Stimulated activated CD4-positive, alpha-beta T cell treated with anti-CD3 and anti-CD28 coated beads, Interleukin-15, amount 100 ng/mL, for 24 hours (primary cell): ENCODE data around the gene F2RL3.
A peak's percentile ranks its signal among the peaks of the same experiment; 100 is the strongest.

Source experiments
- DNase-seq: peaks from one replicate; pipeline ENCODE4 v3.0.0-alpha.2; 2020

Gene F2RL3

DNA sequence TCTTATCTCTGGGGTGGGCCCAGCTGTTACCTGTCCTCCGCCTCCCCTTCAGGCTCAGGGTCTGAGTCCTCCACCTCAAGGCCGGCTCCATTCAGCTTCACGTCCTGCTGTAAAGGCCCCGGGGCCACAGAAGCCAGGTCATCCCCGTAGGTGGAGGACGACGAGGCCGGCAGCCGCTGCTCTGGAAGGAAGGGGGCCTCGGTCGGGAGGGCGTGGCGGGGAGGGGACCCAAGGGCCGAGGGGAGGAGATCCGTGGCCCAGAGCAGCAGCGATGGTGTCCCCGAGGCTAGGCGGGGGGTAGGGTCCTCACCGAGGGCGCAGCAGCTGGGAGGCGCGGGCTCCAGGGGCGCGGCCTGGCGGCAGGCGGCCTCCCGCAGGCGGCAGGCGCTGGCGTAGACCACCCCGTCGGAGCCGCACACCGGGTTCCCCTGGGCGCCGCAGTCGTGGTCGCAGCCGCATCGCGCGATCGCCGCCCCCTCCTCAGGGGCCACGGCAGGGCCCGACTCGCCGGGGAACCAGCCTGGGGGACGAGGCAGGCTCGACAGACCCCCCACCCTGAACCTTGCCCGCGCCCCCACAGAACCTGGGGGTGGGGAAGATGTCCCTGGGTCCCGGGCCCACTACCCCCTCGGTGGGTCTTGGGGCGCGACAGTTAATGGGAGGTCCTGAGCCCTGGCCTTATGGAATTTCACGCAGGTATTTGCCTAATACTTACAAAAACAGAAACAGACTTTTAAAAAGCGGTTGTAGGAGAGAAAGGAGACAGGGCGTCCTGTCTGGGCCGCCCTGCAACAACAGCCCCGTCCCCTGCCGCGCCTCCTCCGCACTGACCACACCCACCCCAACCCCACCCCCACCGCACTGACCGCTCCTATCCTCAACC lies 7.6 kb downstream of the F2RL3 start:
- no peak for DNase-seq

GRCh38 chr19:16897029-16897855 lies 8.4 kb downstream of the F2RL3 start:
- DNase-seq, result peak; percentile 77

- peak; percentile 26 for DNase-seq
These were observed 9.0 kb downstream of the F2RL3 start for GRCh38 chr19:16897856-16898161.

DNA sequence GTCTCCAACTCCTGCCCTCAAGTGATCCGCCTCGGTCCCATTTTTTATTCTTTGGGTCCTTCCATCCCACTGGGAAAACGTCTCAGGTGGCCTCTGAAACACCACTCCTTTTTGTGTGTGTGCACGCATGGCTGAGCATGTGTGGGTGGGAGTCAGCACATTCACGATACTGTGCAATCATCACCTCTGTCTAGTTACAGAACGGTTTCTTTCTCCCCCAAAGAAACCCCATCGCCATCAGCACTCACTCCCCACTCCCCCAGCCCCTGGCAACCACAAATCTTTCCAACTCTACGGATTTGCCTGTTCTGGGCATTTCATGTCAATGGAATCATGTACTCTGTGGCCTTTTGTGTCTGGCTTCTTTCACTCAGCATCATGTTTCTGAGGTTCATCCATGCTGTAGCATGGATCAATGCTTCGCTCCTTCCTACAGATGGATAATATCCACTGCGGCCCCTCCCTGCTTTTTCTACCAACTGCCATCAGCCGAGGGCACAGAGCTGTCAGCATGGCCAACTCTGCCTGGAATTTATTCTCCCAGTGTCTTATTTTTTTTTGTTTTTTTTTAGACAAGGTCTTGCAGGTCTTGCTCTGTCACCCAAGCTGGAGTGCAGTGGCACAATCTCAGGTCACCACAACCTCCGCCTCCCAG lies 9.7 kb downstream of the F2RL3 start:
- DNase-seq, result no peak

DNA sequence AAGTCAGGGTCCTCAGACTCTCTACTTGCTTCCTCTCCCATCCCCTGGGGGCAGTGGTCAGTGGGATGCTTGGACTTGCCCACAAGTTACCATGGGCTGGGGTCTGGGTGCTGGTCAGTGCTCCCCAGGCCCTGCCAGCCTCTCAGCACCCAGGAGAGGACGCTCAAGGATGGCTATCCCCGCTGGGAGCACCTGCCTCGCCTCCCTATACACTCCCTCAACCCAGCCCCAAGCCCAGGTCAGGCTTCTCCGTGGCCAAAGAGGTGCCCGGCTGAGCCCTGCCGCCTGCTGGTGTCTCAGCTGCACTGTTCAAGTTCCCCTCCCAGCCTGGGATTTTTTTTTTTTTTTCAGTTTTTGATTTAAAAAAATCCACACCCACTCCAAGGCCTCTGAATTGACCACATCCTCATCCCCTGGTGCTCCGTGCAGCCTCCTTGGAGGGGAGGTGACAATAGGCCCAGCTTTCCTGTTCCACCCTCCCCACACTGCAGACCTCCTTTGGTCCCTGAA lies 10.8 kb downstream of the F2RL3 start:
- peak; percentile 53 for DNase-seq

DNA sequence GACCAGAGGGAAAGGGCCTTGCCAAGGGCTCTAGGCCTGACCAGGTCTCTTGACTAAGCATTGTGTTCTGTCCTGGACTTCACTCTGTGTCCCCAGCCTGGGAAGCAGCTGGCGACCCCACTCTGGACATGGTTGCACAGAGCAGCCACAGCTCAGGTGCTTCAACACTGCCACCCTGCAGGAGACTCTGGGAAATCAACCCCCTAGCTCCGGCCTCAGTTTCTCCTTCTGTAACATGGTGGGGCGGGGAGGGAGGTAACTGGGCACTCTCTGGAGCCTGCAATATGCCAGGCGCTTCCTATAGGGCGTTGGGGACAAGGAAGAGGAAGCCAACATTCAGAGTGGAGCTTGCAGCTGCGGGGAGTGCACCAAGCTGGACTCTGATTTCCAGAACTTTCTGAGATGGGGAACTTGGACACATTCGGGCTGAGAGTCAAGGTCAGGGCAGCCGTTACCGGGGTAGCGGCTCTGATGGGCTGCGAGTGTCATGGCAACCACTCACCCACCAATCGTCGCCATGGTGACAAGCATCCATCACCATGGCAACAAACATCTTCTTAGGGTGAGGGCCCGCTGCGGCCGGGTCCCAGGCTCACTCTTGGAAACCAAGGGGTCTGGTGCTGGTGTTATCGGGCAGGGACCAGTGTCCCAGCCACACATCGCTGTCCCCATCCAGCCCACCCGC lies 12.8 kb downstream of the F2RL3 start:
- DNase-seq, result no peak

- DNase-seq, result no peak
These were observed 13.7 kb downstream of the F2RL3 start for GRCh38 chr19:16902545-16902944.

- DNase-seq, result no peak
These were observed 14.5 kb downstream of the F2RL3 start for GRCh38 chr19:16903347-16903746.

GRCh38 chr19:16904599-16904998 lies 15.8 kb downstream of the F2RL3 start:
- no peak for DNase-seq

DNA sequence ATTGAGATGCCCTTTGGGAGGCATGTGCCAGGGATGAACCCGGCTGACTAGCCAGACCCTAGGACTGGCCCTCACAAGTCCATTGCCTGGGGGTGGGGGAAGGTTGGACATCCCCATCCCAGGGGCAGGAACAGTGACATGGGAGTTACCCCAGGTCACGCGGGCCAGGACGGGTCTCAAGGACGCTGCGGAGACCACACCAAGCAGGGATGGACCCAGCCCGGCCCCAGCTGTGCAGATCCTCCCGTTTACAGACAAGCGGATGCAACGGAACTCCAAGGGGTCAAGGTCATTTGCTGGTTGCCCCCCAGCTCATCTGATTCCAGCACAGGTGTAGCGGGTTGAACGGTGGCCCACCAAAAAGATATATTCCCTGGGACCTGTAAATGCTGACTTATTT lies 20.0 kb downstream of the F2RL3 start:
- DNase-seq, result no peak

DNA sequence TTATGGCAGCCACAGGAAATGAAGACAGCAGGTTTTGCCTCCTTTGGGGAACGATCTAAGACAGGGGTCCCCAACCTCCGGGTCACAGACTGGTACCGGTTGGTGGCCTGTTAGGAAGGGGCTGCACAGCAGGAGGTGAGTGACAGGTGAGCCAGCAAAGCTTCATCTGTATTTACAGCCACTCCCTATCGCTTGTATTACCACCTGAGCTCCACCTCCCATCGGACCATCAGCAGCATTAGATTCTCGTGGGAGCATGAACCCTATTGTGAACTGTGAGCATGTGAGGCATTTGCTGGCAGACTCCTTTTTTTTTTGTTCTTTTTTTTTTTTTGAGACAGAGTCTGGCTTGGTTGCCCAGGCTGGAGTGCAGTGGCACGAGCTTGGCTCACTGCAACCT lies 22.2 kb downstream of the F2RL3 start:
- no peak for DNase-seq

DNA sequence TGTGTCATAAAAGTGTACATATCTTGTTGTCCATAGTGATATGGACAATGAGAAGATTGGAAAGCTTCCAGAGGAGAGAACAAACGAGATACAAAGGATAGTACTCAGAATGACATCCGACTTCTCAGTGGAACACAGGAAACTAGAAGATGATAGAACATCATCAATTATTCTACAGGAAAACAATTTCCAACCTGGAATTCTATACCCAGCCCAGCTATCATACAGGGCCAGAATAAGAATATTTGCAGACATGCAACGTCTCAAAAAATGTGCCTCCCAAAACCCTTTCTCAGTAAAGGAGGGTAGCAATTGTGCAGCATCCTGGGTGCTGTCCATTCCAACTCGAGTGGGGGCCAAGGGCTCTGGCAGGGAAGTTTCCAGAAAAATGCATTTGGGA lies 24.0 kb downstream of the F2RL3 start:
- no peak for DNase-seq

DNA sequence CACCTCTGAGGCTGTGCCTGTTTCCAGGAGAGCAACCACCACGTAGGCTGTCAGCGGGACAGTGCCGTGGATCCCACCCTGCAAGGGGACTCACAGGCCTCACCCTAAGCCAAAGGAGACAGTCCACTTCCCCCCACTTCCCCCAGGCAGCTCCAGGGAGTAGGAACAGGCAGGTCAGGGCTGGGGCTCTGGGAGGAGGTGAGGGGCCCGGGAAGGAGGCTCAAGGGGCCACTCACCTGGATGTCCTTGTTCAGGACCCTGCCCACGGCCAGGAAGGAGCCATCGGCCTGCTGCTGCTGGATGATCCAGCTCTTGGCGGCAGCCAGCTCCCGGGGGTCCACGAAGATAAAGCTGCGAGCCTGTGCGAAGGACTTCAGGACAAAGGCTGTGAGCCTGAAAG lies 25.6 kb downstream of the F2RL3 start:
- no peak for DNase-seq

DNA sequence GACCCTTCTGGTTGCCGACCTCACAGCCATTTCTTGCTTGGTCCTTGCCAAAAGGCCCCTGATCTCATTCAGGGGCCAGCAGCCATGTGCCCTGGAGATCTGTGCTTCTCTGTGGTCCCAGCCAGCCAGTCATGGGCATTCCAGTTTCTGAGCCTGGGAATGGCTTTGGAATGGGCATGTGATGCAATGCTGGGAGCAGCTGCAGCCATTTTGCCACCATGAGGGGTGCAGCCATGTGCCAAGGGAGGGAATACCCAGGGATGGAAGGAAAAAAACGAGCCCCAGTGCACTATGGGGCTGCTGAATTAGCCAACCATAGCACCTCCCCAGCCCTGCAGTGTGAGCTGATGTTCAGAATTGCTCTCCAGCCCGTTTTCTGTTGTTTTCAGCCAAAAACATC lies 26.3 kb downstream of the F2RL3 start:
- no peak for DNase-seq

GRCh38 chr19:16915734-16916133 lies 26.9 kb downstream of the F2RL3 start:
- DNase-seq, result no peak

GRCh38 chr19:16917401-16917800 lies 28.6 kb downstream of the F2RL3 start:
- no peak for DNase-seq

DNA sequence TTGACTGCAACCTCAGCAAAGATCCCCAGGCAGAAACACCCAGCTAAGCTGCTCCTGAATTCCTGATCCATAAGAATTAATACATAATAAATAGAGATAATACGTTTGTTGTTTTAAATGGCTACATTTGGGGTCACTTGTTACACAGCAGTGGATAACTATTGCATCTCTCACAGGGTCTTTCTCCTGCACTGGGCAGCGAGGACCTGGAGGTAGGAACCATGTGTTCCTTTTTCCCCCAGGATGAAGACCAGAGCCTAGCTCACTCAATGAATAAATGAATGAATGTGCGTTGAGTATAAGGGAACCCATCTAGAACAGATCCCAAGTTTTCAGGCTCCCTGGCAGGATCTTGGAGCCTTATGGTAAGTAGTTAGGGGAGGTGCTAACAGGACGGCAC lies 30.7 kb downstream of the F2RL3 start:
- no peak for DNase-seq

- no peak for DNase-seq
These were observed 32.2 kb downstream of the F2RL3 start for GRCh38 chr19:16920816-16921529.

DNA sequence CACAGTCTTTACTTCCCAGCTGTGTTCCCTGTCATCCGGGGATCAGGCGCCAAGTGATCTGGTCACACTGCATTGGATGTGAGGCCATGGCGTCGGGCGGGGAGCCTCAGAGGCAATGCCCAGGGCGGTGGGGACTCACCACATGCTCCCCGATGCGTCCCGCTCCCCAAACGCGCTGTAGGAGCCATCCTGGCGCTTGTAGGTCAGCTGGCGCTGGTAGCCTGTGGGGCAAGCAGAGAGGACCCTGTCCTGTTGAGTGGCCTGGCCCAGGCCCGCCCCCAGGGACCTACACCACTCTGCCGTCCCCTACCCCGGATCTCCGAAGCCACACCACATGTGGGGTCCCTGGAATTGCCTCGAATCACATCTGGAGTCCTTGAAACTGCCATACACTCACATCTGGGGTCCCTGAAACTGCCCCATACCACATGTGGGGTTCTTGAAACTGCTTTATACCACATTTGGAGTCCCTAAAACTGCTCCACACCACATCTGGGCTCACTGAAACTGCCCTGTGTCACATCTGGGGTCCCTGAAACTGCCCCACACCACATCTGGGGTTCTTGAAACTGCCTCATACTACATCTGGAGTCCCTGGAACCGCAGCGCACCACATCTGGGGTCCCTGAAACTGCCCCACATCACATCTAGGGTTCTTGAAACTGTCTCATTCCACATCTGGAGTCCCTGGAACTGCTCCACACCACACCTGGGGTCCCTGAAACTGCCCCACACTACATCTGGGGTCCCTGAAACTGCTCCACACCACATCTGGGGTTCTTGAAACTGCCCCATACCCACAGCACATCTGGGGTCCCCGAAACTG lies 33.2 kb downstream of the F2RL3 start:
- DNase-seq, result no peak

DNA sequence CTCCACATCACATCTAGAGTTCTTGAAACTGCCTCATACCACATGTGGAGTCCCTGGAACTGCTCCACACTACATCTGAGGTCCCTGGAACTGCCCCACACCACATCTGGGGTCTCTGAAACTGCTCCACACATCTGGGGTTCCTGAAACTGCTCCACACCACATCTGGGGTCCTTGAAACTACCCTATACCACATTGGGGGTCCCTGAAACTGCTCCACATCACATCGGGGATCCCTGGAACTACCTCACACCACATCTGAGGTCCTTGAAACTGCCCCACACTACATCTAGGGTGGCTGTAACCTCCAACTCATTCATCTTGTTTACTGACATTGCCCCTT lies 33.8 kb downstream of the F2RL3 start:
- DNase-seq, result no peak

- DNase-seq, result no peak
These were observed 34.1 kb downstream of the F2RL3 start for GRCh38 chr19:16922949-16923348.

GRCh38 chr19:16927883-16928282 lies 39.1 kb downstream of the F2RL3 start:
- no peak for DNase-seq
